HG02884 (cell line): Measurements from ENCODE around the gene HLA-B.

ENCODE experiments used
- ATAC-seq: cut with Tn5 transposase; IDR thresholded peaks from one replicate; pipeline ENCODE4 v1.9.1; 2021; ENCODE audit warnings: mild to moderate bottlenecking, moderate library complexity; ENCODE audit not compliant: unreplicated experiment

The HLA-B gene

DNA sequence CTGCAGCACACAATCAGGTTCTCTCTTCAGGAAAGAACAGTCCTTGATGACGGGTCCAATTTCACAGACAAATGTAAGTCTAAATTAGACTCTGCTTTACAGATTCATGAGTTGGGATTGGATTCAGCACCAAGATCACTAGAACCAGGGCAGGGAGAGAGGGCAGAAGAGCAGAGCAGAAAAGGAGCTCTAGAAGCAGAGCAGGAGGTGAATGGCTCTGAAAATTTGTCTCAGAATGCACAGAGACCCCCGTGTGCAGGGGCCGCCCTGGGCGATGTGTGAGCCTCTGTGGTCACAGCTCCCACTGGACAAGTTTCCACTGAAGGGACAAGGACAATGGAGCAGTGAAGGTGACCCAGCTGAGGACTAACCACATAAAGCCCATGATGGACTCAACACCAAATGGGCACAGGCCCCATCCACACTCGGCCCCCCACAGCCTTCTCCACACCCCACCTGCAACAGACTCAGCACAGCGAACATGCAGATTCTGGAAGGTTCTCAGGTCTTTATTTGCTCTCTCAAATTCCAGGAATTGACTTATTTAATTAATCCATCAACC, 3.5 kb downstream of the HLA-B start:
- ATAC-seq = no peak

DNA sequence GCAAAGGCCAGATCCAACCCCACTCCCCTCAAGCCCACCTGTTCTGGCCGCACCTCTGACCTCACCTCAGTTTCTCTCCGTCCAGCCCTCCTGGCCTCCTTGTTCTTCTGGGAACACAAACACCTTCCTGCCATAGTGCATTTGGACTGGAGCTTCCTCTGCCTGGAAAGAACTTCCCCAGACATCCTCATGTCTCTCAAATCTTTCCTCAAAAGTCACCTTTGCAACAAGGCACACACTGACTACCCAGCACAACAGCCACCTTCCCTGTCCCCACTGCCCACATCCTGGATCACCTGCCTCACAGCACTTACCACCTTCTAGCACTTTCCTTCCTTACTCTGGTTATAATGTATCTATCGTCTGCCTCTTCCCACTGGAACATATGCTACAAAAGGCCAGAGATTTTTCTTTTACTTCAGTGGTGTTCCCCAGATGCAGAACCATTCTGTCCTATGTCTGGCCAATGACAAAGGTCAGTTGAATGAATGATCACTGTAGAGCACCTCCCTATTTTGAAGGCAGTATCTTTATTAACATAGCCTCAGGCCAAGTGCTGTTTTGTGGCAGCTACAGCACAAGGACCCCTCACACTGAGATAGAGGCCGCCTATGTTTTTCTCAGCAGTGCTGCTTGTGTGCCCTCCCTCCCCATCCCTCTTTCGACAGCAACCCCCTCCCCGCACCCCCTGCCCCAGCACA, 4.1 kb downstream of the HLA-B start:
- ATAC-seq = no peak

DNA sequence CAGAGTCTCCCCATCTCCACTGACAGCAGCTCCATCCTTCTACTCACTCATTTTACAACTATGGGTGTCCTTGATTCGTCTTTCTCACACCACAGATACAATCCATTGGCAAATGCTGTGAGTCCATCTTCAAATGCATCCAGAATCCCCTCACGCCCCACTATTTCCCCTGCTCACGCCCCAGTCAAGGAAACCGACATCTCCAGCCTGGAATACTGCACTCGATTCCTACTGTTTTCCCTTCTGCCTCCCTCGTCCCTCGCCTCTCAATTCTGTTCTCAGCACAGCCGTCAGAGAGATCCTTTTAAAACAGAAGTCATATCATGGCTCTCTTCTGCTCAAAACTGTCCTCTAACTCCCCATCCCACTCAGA, 4.7 kb downstream of the HLA-B start:
- no peak for ATAC-seq

DNA sequence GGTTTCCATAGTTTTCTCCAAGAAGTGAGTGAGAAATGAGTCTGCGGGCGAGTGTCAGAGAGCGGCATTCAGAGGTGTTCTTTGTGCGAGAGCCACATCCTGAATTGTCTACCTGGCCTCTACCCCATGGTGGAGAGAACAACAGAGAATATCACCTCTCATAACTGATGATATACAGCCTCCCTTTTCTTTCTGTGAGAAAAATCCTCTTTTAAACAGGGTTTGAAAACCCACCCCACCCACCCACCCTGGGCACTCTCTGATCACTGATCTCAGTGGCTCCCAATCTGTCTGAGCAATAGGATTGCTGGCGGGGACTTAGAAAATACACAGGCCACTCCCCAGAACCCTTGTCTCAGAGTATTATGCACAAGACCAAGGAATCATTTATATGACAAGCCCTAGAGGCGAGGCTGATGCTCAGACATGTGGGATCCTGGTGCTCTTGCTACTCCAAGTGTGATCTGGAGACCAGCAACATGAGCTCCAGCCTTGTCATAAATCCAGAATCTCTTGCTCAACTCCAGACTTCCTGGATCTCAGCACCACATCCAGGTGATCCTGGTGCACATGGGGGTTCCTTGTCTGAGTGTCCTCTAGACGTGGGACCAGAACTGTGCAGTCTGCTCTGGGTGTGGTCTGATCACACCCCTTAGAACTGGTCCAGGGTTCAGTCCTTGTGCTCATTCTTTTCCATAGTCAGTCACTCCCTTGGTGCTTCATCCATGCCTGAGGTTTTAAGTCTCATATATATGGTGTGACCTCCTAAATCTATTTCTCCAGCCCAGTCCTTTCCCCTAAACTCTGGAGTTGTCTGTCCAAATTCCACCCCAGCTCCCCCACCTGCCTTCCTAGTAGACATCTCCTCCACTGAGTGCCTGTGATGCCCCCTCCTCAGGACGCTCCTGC, 5.3 kb downstream of the HLA-B start:
- no peak for ATAC-seq

DNA sequence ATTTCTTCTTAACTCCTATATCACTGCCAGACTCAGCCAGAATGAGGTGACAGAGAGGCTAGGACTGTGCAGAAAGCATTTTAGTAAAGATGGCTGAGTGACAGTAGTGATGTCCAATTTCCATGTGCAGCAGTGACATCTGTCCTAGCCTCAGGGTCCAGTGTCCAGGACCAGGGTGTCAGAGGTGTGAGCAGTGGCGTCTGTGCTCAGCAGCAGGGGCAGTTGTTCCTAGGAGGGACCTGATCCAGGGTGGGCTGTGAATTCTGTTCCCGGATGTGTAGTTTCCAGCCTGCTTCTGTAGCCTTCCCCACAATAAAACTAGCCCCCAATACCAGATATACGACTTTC, 6.0 kb downstream of the HLA-B start:
- ATAC-seq = no peak

DNA sequence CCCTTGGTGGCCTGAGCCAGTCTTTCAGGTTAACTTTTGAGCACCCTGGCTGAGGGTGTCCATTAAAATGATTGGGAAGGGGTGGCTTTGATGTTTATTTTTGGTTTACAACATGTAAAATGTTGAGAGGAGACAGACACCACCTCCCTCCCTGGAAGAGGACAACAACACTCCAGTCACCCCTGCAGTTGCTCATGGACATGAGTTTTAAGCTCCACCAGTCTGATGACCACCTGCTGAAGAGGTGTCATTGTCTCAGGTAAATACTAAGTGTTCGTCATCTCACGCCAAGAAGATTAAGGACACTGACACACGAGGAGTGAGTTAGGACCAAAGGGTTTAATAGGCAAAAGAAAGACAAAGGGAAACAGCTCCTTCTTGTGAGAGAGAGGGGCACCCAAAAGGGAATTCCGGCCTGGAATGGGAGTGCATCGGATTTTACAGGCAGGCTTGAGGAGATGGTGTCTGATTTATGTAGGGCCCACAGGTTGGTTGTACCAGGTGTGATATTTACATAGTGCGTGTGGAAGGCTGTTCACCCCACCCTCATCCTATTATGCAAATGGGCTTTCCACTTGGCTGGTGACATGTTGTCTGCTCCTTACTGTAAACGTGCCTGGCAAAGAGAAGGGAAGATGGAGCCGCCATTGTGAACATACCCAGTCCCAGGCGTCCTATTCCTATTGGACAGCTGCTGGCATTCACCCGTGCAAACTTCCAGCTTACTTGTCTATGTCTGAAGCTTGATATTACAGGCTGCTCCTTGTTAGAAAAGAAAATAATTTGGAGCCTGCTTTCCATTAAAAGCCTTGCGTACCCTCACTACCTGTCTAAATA, 6.6 kb downstream of the HLA-B start:
- no peak for ATAC-seq

DNA sequence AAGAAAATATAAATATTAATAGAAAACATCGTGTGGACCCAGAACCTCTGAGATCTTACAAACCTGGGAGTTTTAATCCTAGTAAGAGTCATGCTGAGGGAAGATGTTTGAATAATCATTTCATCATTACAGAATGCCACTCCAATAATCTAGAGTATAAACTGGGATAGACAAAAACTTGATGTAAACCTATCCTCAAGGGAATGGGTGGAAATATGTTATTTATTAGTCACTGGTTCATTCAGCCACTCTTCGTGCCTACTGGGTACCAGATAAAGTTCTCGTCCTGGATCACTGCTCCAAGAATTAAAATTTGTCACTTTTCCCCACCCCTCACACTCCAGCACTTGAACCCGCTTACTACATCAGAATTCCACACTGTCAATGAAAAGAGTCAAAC, 7.7 kb downstream of the HLA-B start:
- no peak for ATAC-seq

DNA sequence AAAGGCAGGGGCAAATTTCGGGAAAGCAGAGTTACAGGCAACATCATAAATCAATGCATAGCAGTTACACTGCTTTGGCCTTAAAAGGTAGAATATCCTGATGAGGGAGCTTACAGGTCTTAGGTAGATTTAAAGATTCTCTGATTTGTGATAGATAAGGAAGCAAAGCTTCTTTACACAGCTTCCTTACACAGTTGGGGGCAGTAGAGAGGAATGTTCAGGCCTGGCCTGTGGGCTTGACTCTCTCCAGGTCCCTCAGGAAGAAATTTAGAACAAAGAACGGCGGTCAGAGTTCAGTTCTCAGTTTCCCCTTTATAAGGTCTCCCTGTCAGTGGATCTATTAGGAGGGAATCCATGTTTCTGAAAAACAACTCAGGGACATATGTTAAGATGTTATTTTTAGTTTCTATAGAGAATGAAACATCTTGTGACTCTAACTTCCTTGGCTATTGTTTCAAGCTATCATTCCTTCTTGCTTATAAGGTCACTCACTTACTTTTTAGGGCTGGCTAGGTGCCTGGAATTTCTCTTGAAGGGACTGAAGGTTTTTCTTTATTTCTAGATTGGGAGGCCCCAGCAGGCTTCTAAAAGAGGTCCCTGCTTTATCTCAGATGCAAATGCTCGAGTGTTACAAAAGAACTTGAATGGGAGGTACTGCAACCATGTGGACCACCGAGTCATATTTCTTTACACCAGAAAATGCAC, 11.8 kb downstream of the HLA-B start:
- no peak for ATAC-seq

DNA sequence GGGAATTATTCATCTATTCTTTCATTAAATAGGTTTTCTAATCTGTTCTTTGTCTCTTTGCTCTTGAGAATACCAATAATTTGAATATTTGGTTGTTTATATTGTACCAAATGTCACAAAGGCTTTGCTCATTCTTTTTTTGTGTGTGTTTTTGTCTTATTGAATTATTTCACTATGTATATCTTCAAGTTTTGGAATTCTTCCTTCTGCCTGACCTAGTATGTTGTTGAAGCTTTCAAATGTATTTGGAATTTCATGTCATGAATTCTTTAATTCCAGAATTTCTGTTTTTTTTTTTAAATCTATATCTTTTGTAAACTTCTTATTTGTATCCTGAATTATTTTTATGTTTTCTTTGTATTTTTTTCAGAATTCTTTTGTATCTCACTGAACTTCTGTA, 16.8 kb downstream of the HLA-B start:
- ATAC-seq = no peak

DNA sequence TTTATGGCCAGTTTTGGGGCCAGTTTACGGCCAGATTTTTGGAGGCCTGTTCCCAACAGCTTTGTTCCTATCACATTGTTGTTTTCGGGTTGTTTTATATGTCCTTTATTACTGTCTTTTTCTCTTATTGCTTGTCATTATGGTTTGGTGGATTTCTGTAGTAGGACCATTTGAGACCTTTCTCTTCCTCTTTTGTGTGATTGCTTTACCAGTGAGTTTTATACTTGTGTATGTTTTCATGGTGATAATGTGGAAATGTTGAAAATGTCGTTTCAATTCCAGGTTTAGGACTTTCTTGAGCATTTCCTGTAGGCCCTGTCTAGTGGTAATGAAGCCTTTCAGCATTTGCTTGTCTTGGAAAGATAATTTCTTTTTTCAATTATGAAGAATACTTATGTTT, 17.8 kb downstream of the HLA-B start:
- no peak for ATAC-seq

DNA sequence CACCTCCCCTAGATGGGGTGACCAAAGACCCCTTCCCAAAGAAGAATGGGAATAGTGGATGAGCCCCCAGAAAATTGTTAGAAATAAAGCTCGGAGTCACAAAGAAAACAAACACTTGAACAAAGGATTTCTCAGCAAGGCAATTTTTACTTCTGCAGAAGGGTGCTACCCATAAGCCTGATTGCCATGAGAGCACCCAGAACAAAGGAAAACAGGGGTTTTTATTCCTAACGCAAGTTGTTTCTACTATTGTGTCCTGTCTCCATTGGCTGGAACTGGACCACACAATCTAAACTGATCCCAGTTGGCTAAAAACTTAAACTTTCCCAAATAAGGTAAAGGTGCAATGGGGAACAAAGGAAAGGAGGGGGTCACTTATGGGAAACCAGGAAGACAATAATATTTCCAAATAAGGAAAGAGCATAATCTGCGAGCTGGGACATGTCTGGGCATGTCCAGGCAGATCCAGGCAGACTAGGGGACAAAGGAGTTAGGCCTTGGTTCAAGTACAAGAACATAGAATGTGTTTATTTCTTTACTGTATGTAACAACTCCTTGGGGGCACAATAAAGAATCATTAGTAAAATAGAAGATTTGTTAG, 20.0 kb downstream of the HLA-B start:
- no peak for ATAC-seq

DNA sequence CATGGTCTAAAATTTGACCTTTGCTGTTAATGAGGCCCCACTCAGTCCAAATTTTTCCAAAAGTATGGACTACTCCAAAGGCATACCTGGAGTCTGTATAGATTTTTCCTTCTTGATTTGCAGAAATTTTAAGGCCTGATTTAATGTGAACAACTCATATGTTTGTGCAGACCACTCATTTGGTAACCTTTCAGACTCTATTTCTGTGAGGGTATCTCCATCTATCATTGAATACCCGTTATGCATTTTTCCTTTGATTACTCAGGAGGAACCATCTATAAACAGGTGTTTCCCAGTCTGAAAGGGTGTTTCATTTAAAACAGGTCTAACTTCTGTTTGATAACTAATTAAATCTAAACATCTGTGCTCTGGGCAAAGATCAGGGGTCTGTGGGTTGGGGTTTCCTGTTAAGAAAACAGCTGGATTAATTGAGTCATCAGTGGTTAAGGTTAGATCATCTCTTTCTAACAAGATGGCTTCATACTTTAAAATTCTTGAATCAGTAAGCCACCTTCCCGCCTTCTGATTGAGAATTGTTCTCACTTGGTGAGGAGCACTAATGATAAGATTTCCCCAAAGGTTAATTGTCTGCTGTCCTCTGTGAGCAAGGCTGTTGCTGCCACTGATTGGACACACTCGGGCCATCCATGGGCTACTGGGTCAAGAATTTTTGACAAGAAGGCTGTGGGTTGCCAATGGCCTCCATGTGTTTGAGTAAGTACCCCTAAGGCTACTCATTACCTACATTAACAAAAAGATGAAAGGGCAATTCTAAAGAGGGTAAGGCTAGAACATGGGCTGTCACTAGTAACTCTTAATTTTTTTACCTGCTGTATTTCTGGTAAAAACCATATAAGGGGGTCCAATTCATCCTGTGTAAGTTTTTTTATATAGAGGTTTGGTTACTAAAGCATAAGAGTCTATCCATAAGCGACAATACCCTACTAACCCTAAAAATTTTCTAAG, 24.1 kb downstream of the HLA-B start:
- ATAC-seq = no peak

DNA sequence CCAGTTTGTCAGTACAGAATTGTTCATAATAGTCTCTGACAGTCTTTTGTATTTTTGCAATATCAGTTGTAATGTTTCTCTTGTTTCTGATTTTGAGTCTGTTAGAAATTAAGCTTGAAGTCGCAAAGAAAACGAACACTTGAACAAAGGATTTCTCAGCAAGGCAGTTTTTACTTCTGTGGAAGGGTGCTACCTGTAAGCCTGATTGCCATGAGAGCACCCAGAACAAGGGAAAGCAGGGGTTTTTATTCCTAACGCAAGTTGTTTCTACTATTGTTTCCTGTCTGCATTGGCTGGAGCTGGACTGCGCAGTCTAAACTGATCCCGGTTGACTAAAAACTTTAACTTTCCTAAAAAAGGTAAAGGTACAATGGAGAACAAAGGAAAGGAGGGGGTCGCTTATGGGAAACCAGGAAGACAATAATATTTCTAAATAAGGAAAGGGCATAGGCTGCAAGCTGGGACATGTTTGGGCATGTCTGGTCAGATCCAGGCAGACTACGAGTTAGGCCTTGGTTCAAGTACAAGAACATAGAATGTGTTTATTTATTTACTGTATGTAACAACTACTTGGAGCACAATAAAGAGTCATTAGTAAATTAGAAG, 28.5 kb downstream of the HLA-B start:
- no peak for ATAC-seq

DNA sequence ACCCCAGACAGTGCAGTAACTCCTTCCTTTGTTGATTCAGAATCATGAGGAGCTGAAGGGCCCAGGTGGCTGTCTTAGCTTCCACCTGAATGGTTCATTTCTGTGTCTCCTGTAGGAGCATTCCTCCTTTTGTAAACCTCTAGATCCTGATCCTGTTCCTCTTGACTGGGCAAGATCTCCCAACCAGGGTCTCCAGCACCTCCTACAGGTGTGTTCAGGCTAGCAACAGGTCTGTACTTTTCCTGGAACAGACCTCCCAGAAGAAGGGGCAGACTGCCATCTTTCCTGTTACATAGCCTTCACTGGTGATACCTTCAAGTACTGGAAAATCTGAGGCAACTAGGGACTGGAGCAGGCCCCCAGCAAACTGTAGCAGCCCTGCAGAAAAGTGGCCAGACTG, 35.2 kb downstream of the HLA-B start:
- ATAC-seq = no peak

DNA sequence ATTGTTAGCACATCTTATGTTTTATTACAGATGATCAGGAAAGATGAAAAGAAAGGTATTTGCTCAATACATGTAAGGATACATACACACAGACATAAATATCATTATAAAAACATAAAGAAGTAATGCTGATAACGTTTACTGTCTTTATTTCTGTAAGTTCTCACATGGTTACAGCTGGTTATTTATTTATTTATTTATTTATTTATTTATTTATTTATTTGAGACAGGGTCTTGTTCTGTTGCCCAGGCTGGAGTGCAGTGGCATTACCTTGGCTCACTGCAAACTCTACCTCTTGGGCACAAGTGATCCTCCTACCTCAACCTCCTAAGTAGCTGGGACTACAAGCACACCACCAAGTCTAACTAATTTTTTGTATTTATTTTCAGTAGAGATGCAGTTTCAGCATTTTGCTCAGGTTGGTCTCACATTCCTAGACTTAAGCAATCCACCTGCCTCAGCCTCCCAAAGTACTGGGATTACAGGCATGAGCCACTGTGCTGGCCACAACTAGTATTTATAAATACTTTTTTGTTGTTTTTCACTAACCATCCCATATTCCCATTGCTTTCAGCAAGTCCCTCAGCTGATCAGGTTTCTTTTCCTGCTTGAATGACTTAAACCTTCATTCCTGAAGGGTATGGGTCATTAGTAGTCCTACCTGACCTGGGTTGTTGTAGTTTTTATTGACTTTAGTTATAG, 35.8 kb downstream of the HLA-B start:
- ATAC-seq = no peak

DNA sequence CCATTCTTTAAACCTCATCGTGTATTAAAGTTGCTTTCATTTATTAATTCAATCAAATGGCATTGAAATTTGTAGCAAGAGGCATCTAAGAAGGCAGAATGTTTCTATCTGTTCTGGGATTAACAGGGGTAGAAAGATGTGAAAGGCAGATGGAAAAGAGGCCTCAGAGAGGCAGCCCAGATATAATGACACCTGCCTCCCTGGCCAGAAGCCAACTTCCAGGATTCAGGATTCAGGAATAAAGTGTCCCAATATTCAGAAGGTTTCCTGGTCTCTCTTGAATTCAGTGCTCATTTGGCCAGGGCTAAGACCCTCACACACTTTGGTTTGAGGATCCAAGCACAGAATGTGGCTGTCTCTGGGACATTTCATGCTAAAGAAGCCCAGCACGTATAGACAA, 39.9 kb downstream of the HLA-B start:
- no peak for ATAC-seq

DNA sequence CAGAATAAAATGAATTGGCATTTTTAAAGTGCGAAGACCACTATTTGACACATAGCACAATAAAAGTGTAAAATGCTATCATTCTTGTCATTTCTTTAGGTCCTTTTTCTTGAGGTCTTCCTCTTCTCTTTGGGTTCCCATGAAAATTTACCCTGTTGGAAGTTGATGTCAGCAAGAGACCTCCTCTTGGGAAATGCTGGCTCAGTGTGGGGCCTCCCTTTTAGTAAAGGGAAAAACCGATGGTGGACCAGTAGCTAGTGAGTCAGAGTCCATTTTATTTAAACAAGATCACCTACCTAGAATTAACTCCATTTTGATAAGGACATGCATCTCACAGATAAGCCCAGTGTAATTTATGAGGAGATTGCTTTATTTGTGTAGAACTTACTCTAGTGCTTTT, 47.3 kb downstream of the HLA-B start:
- ATAC-seq = no peak

DNA sequence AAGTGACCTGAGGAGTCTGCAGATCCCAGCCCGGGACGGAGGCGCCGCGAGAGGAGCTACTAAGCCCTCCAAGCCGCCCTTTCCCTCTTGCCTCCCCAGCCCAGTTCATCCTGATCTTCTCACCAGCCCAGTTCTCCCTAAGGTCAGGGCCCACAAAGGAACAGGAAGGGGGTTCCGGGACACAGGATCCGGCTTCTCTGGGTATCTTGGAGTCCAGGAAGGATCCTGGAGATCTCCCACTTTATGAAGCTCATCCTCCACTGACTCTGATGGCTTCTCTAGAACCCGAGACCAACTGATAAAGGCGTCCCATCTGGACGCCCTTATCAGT, 48.2 kb downstream of the HLA-B start:
- no peak for ATAC-seq
